Suprapubic skin (tissue), 4 donors: ENCODE data around the gene SHANK3. TPM values are rescaled to one million over a fixed set of nuclear protein-coding genes. Genes with fewer than 3 reads are reported as not detected.
A peak's percentile ranks its signal among the peaks of the same experiment; 100 is the strongest.

Experiments
- DNase-seq, 2 donors: peaks; one replicate each; pipeline ENCODE4 v3.0.0-alpha.2; 2019; ENCODE audit warnings: low spot score in 2 of 2
- H3K27ac ChIP-seq: fragments of 200-600 bp; sonication (generic); one replicate; pipeline ENCODE4 v1.5.1; 2019
- H3K27me3 ChIP-seq: fragments of 200-600 bp; sonication (generic); one replicate; pipeline ENCODE4 v1.5.1; 2019
- H3K36me3 ChIP-seq: fragments of 200-600 bp; sonication (generic); one replicate; pipeline ENCODE4 v1.5.1; 2019
- H3K4me1 ChIP-seq: fragments of 200-600 bp; sonication (generic); one replicate; pipeline ENCODE4 v1.5.1; 2019
- H3K4me3 ChIP-seq: fragments of 200-600 bp; sonication (generic); one replicate; pipeline ENCODE4 v1.5.1; 2019; ENCODE audit warnings: mild to moderate bottlenecking
- H3K9me3 ChIP-seq: fragments of 200-600 bp; sonication (generic); one replicate; pipeline ENCODE4 v1.5.1; 2019
- EP300 ChIP-seq: sonication (generic); formaldehyde crosslinking; IDR thresholded peaks from one replicate; pipeline ENCODE4 v1.6.1; 2017; ENCODE audit warnings: antibody characterized with exemption
- POLR2A ChIP-seq, 2 donors: fragments of 450-650 bp; IDR thresholded peaks; one replicate each; pipeline ENCODE4 v1.6.1; 2017; ENCODE audit warnings: antibody characterized with exemption in 2 of 2, mild to moderate bottlenecking in 2 of 2, moderate library complexity in 2 of 2
- POLR2AphosphoS5 ChIP-seq, 3 donors: sonication (generic); formaldehyde crosslinking; IDR thresholded peaks; one replicate each; pipeline ENCODE4 v1.6.1; 2017; ENCODE audit warnings: antibody characterized with exemption in 3 of 3
- WGBS: methylation state at CpG from one replicate; pipeline ENCODE4 v1.1.5; 2018; 5-methylcytosine and 5-hydroxymethylcytosine counted together
- total RNA-seq, 4 donors: library from RNA; depleted of rRNA; stranded (reverse); fragments of >200 nt; gene quantifications; one replicate each; pipeline ENCODE4 v1.1.0, GENCODE V29; 2016
- TF ChIP-seq, protein P1 (sequence below), 2 donors: fragments of 200-600 bp in 1 of 2; fragments of 450-650 bp in 1 of 2; sonication (generic) in 1 of 2; IDR thresholded peaks; one replicate each; pipeline ENCODE4 v1.5.1; 2016 to 2019; ENCODE audit warnings: antibody characterized with exemption in 2 of 2, mild to moderate bottlenecking in 1 of 2, moderate library complexity in 1 of 2

The SHANK3 gene
- total RNA-seq, 4 donors from 2014 or later = 2.9 to 15.9 (median 9.5) TPM

DNA sequence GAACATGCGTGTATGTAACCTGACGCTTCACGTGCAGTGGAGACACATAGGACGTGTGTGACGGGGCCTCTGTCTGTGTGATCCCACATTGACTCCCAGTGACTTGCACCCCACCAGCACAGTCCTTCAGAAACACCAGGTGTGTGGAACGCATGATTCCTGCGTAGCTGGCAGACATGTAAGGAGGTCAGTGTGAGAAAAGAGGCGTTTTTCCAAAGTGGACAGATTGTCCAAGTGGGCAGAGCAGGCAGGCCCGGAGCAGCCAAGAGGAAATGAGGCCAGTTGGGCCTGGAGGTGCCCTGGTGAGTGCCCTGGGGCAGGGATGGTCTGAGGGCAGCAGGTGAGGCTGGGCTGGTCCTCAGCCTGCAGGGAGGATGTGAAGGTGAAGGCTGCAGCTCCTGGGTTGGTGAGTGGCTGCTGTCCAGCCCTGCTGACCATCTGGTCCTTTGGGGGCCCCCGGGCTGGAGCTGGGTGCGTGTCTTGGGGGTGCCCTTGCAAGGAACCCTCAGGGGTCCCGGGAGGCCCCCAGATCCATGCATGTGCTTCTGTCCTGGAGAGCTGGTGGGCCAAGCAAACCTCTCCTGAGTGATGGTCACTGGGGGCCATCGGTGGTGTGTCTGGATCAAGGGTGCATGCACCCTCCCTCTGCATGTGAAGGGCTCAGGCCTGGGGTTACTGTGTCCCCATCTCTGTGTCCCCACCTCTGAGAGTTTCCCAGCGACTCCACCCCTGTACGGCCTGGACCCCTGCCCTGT, 26.6 kb downstream of the SHANK3 start:
- 81% methylated on average over 12 of the region's 15 CpGs for WGBS
- Histone ChIP-seq H3K4me1 (peaks cover 30% of the 10 kb centered on the region), H3K36me3 (peaks cover 4% of the 10 kb centered on the region), H3K4me3 (no peak overlapping the region), H3K27me3 (peaks cover 4% of the 10 kb centered on the region), H3K9me3 (no peaks in the 10 kb centered on the region), H3K27ac (no peak overlapping the region)
- TF ChIP-seq, protein P1, sequence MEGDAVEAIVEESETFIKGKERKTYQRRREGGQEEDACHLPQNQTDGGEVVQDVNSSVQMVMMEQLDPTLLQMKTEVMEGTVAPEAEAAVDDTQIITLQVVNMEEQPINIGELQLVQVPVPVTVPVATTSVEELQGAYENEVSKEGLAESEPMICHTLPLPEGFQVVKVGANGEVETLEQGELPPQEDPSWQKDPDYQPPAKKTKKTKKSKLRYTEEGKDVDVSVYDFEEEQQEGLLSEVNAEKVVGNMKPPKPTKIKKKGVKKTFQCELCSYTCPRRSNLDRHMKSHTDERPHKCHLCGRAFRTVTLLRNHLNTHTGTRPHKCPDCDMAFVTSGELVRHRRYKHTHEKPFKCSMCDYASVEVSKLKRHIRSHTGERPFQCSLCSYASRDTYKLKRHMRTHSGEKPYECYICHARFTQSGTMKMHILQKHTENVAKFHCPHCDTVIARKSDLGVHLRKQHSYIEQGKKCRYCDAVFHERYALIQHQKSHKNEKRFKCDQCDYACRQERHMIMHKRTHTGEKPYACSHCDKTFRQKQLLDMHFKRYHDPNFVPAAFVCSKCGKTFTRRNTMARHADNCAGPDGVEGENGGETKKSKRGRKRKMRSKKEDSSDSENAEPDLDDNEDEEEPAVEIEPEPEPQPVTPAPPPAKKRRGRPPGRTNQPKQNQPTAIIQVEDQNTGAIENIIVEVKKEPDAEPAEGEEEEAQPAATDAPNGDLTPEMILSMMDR (IDR thresholded peaks at IDR 0.05) = no peak
- TF ChIP-seq POLR2AphosphoS5 (IDR thresholded peaks at IDR 0.05) = no peak
- TF ChIP-seq EP300 = no peak
- no peak for TF ChIP-seq POLR2A (IDR thresholded peaks at IDR 0.05)
- DNase-seq = peak; percentile 45 to 70

DNA sequence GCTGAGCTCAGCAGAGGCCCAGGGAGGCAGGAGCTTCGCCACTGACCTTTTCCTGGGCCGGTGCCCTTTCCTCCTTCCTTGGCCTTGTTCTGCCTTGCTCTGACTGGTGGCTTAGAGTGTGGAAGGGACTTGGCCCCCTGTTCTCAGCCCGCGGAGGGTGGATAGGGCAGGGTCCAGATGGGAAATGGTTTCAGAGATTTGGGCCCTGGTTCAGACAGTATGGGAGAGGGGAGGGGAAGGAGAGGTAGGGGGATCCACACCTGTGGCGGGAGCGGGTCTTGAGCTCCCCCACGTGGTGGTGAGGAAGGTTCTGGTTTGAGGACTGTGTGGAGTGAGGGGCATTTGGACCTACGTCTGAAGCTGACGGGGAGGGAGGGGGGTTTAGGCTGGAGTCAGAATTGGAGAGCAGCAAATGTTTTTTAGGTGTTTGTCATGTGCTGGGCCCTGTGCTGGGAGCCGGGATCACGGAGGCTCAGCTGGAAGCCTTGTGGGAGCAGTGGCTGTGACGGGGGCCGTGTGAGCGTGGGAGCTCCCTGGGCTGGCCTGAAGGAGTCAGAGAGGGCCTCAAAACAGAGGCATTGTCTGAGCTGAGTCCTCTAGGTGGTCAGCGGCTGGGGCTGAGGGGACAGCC, 27.2 kb downstream of the SHANK3 start:
- Histone ChIP-seq H3K4me1 (peaks cover 28% of the 10 kb centered on the region), H3K9me3 (no peaks in the 10 kb centered on the region), H3K36me3 (peaks cover 6% of the 10 kb centered on the region), H3K4me3 (no peak overlapping the region), H3K27me3 (peaks cover 4% of the 10 kb centered on the region), H3K27ac (no peak overlapping the region)
- TF ChIP-seq POLR2A (IDR thresholded peaks at IDR 0.05) (no peak), EP300 (no peak), POLR2AphosphoS5 (IDR thresholded peaks at IDR 0.05) (no peak)
- TF ChIP-seq, protein P1 (IDR thresholded peaks at IDR 0.05) = no peak
- WGBS = 81% methylated on average over 14 of the region's 15 CpGs
- DNase-seq = peak; percentile 48 to 71

DNA sequence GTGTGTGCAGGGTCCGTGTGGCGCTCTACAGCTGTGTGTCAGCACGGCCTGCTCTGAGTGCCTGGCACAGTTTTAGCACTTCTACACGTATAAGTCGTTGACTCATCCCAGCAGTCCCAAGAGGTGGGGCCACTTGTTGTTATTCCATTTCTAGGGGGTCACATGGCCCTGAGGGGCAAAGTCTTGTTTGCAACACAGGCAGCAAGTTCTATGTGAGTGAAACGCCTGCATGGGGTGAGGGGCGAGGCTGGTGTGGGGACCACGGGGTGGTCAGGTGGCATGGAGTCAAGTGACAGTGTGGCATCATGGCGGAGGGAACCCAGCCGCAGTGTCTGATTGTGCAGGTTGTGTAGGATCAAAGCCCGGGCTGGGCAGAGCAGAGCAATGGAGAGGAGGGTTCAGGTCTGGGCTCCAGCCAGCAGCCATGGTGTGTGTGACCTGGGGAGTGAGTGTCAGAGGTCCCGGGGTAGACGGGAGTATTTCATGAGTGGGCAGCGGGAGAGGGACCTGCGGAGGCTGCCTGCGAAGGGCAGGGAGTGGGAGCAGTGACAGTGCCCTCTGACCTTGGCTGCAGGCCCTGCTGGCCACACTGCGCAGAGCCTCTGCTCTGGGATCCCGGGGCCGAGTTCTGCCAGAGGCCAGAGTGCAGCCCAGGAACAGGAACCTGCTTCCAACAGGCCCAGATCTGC, 27.9 kb downstream of the SHANK3 start:
- TF ChIP-seq, protein P1 (IDR thresholded peaks at IDR 0.05) = no peak
- TF ChIP-seq EP300 (no peak), POLR2A (IDR thresholded peaks at IDR 0.05) (no peak), POLR2AphosphoS5 (IDR thresholded peaks at IDR 0.05) (no peak)
- peaks cover 6% of the 10 kb centered on the region for H3K36me3 ChIP-seq
- H3K27me3 ChIP-seq = peaks cover 4% of the 10 kb centered on the region
- H3K27ac ChIP-seq = no peak overlapping the region
- WGBS = 79% methylated on average over 16 of the region's 19 CpGs
- H3K4me1 ChIP-seq = peaks cover 28% of the 10 kb centered on the region
- no peaks in the 10 kb centered on the region for H3K9me3 ChIP-seq
- no peak overlapping the region for H3K4me3 ChIP-seq
- peak; percentile 63 to 74 for DNase-seq

DNA sequence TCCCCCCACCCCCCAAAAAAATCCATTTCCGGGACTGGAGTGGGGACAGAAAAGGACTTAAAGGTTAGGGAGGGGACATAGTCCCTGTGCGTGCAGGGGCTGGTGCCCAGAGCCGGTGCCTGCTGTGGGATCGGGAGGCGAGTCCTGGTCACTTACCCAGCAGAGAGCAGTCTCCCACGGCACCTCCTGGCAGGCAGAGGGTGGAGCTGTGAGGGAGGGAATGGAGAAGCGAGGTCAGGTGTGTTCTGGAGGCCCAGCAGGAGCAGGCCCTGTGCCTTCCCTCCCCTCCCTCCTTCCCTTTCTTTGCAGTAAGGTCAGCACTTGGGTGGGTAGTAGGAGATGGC, 28.4 kb downstream of the SHANK3 start:
- peaks cover 25% of the 10 kb centered on the region for H3K4me1 ChIP-seq
- no peak for TF ChIP-seq POLR2AphosphoS5 (IDR thresholded peaks at IDR 0.05)
- TF ChIP-seq POLR2A (IDR thresholded peaks at IDR 0.05) = no peak
- TF ChIP-seq, protein P1 (IDR thresholded peaks at IDR 0.05) = no peak
- TF ChIP-seq EP300 = no peak
- peak; percentile 55 to 72 for DNase-seq
- 42% methylated on average over 7 of the region's 7 CpGs for WGBS
- H3K27ac ChIP-seq = no peak overlapping the region
- H3K9me3 ChIP-seq = no peaks in the 10 kb centered on the region
- H3K36me3 ChIP-seq = peaks cover 6% of the 10 kb centered on the region
- peaks cover 4% of the 10 kb centered on the region for H3K27me3 ChIP-seq
- H3K4me3 ChIP-seq = no peak overlapping the region
